ENCODE results near the gene HK1. TPM values are rescaled to one million over a fixed set of nuclear protein-coding genes. Genes with fewer than 3 reads are reported as not detected.

HK1 gene
- total and polyA plus RNA-seq, 2 donors (not counting 1 experiment from before 2014, with no cell fraction given), result 24.7 to 40.8 TPM

DNA sequence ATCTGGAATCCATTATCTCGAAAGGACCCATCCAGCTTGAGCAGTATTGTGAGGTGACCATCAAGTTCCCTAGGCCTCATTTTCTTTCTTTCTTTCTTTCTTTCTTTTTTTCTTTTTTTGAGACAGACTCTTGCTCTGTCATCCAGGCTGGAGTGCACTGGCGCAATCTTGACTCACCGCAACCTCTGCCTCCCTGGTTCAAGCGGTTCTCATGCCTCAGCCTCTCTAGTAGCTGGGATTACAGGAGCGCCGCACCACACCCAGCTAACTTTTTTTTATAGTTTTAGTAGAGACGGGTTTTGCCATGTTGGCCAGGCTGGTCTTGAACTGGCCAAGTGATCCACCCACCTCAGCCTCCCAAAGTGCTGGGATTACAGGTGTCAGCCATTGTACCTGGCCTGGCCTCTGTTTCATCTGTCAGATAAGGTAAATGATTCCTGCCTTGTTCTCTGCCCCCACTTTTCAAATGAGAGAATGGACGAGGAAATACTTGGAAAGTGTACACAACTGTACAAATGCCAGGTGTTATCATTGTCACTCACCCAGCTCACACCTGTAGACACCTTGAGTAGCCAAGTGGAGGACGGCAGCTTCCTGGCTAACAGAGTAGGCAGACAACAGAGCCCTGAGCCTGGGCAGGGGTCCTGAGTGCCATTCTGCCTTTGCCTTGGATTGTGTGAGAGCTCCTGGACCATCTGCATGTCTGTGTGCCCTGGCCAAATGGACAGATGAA lies 54.1 kb downstream of the HK1 start:
- no peak for DNase-seq
- no peaks in the 10 kb centered on the region for H3K27me3 Mint-ChIP-seq
- 90% methylated on average over 5 of the region's 9 CpGs for WGBS (ENCODE audit: insufficient coverage)
- TF ChIP-seq CTCF (IDR thresholded peaks at IDR 0.05) (no peak), EZH2 (IDR thresholded peaks at IDR 0.05; ENCODE audit: borderline replicate concordance, insufficient read depth, low read depth, low read length, poor library complexity, severe bottlenecking) (no peak)
- no peak for ATAC-seq (ENCODE audit: low read depth)
- no peak overlapping the region for H3K4me3 Mint-ChIP-seq
- no peak overlapping the region for H3K27ac Mint-ChIP-seq
- Histone ChIP-seq H3K9ac (ENCODE audit: low read length) (no peak overlapping the region), H3K4me1 (ENCODE audit: control insufficient read depth in 2 of 2, insufficient read depth in 2 of 2, low read length in 2 of 2) (peaks cover 39 to 42% of the 10 kb centered on the region in 2 donors), H3K4me2 (replicated peaks; ENCODE audit: low read depth, low read length, poor library complexity, severe bottlenecking) (no peak overlapping the region), H3K79me2 (ENCODE audit: control insufficient read depth, insufficient read depth, low read length) (peaks cover 97% of the 10 kb centered on the region), H3K27me3 (replicated peaks in 1 of 4; ENCODE audit: control extremely low read depth in 1 of 4, control insufficient read depth in 3 of 4, insufficient read depth in 4 of 4, low read length in 3 of 4) (no peaks in the 10 kb centered on the region), H3K27ac (ENCODE audit: low read length in 2 of 2) (no peak overlapping the region), H3K4me3 (ENCODE audit: control extremely low read depth in 1 of 5, extremely low read depth in 1 of 5, insufficient read depth in 1 of 5, low read depth in 2 of 5, low read length in 4 of 5) (no peak overlapping the region), H3K9me3 (ENCODE audit: control extremely low read depth in 1 of 3, control insufficient read depth in 2 of 3, insufficient read depth in 1 of 3, low read length in 2 of 3) (no peaks in the 10 kb centered on the region), H3K36me3 (replicated peaks in 1 of 2; ENCODE audit: control extremely low read depth in 1 of 2, control insufficient read depth in 1 of 2, extremely low read depth in 1 of 2, insufficient read depth in 2 of 2, low read length in 1 of 2) (peaks cover 0 to 18% of the 10 kb centered on the region in 2 experiments), H4K20me1 (ENCODE audit: control insufficient read depth, insufficient read depth, low read length, poor library complexity, severe bottlenecking) (peaks cover 29% of the 10 kb centered on the region), H2AFZ (ENCODE audit: insufficient read depth, low read depth, low read length, poor library complexity, severe bottlenecking) (no peak overlapping the region)
- no peaks in the 10 kb centered on the region for H3K9me3 Mint-ChIP-seq (ENCODE audit: insufficient read depth)
- POLR2A ChIA-PET, result interaction anchor here (0.5 kb wide), 1 partner anchor 206 kb away, joined by 5 read pairs; no protein-coding TSS in a partner anchor
- intact Hi-C loops (cut with micrococcal nuclease), result no loop called here
- CTCF ChIA-PET, result no interaction called here
- peaks cover 49% of the 10 kb centered on the region for H3K4me1 Mint-ChIP-seq

- CTCF ChIA-PET, result no interaction called here
- H3K9ac ChIP-seq (ENCODE audit: low read length), result no peak overlapping the region
Observed at GRCh38 chr10:69333205-69333604, 54.9 kb downstream of the HK1 start.

More at GRCh38 chr10:69333205-69333604, 54.9 kb downstream of the HK1 start:
- 80% methylated on average over 2 of the region's 3 CpGs for WGBS (ENCODE audit: insufficient coverage)
- TF ChIP-seq EZH2 (IDR thresholded peaks at IDR 0.05; ENCODE audit: borderline replicate concordance, insufficient read depth, low read depth, low read length, poor library complexity, severe bottlenecking), result no peak
- no peak for TF ChIP-seq CTCF (IDR thresholded peaks at IDR 0.05)
- Histone ChIP-seq H4K20me1 (ENCODE audit: control insufficient read depth, insufficient read depth, low read length, poor library complexity, severe bottlenecking) (peaks cover 37% of the 10 kb centered on the region), H3K4me3 (ENCODE audit: control extremely low read depth in 1 of 5, extremely low read depth in 1 of 5, insufficient read depth in 1 of 5, low read depth in 2 of 5, low read length in 4 of 5) (no peak overlapping the region), H3K9me3 (ENCODE audit: control extremely low read depth in 1 of 3, control insufficient read depth in 2 of 3, insufficient read depth in 1 of 3, low read length in 2 of 3) (no peaks in the 10 kb centered on the region), H3K4me2 (replicated peaks; ENCODE audit: low read depth, low read length, poor library complexity, severe bottlenecking) (no peak overlapping the region), H2AFZ (ENCODE audit: insufficient read depth, low read depth, low read length, poor library complexity, severe bottlenecking) (no peak overlapping the region), H3K4me1 (ENCODE audit: control insufficient read depth in 2 of 2, insufficient read depth in 2 of 2, low read length in 2 of 2) (peaks cover 36 to 40% of the 10 kb centered on the region in 2 donors), H3K79me2 (ENCODE audit: control insufficient read depth, insufficient read depth, low read length) (peaks cover 97% of the 10 kb centered on the region), H3K36me3 (replicated peaks in 1 of 2; ENCODE audit: control extremely low read depth in 1 of 2, control insufficient read depth in 1 of 2, extremely low read depth in 1 of 2, insufficient read depth in 2 of 2, low read length in 1 of 2) (peaks cover 0 to 18% of the 10 kb centered on the region in 2 experiments), H3K27me3 (replicated peaks in 1 of 4; ENCODE audit: control extremely low read depth in 1 of 4, control insufficient read depth in 3 of 4, insufficient read depth in 4 of 4, low read length in 3 of 4) (no peaks in the 10 kb centered on the region), H3K27ac (ENCODE audit: low read length in 2 of 2) (no peak overlapping the region)
- POLR2A ChIA-PET, result no interaction called here
- no peak overlapping the region for H3K4me3 Mint-ChIP-seq
- H3K9me3 Mint-ChIP-seq (ENCODE audit: insufficient read depth), result no peaks in the 10 kb centered on the region
- intact Hi-C loops (cut with micrococcal nuclease), result no loop called here
- ATAC-seq (ENCODE audit: low read depth) (no peak), DNase-seq (no peak)
- no peaks in the 10 kb centered on the region for H3K27me3 Mint-ChIP-seq
- peaks cover 46% of the 10 kb centered on the region for H3K4me1 Mint-ChIP-seq
- no peak overlapping the region for H3K27ac Mint-ChIP-seq
